HCT116 (cell line): ENCODE data around the gene PIP5KL1. TPM values are rescaled to one million over a fixed set of nuclear protein-coding genes. Genes with fewer than 3 reads are reported as not detected.
A peak's percentile ranks its signal among the peaks of the same experiment; 100 is the strongest.

Experiments used
- ATAC-seq: fragments of 200-7000 bp; cut with Tn5 transposase; 2 replicates; pipeline ENCODE4 v1.9.1; 2020; ENCODE audit warnings: mild to moderate bottlenecking, moderate library complexity
- BruUV-seq: library from RNA; stranded (reverse); fragments of 400-500 nt; replicated peaks from 2 replicates; lab custom pipeline; 2021; lab: Mats Ljungman, UMichigan
- CTCF ChIA-PET: fragments of 300-600 bp; sonication (Branson Sonifier 250); formaldehyde crosslinking; loops from one replicate; lab custom pipeline; 2021; ENCODE audit warnings: antibody characterized with exemption; lab: Charles Lee
- POLR2A ChIA-PET: fragments of 300-600, 350-600 bp; sonication (Branson Sonifier 250); formaldehyde crosslinking; loops from one replicate; lab custom pipeline; 2021; ENCODE audit warnings: antibody characterized with exemption; lab: Charles Lee
- RAD21 ChIA-PET, 2 experiments: fragments of 300-600 bp; sonication (Branson Sonifier 250); formaldehyde crosslinking; loops; one replicate each; lab custom pipeline; 2023; ENCODE audit warnings: low total read pairs in 2 of 2; ENCODE audit not compliant: uncharacterized antibody in 2 of 2, unreplicated experiment in 2 of 2, low non-redundant PET in 1 of 2; lab: Charles Lee
- DNase-seq: peaks from one replicate; pipeline ENCODE4 v3.0.0-alpha.2; 2010; ENCODE audit warnings: low read depth, low spot score
- H2AFZ ChIP-seq: fragments of 200-600 bp; shearing (Covaris generic), sonication (generic); 2 replicates; pipeline ENCODE4 v1.6.1; 2017; ENCODE audit warnings: low read depth, mixed run types, mixed read lengths, antibody characterized with exemption, low read length; ENCODE audit not compliant: poor library complexity, severe bottlenecking
- H3K27ac ChIP-seq: 2 replicates; pipeline ENCODE4 v1.5.1; 2012; ENCODE audit warnings: low read depth, low read length
- H3K27me3 ChIP-seq: fragments of 200-600 bp; sonication (generic); 2 replicates; pipeline ENCODE4 v1.6.1; 2016; ENCODE audit warnings: mixed run types, low read length, mixed read lengths; ENCODE audit not compliant: insufficient read depth
- H3K36me3 ChIP-seq, 2 experiments: fragments of 200-500 bp in 1 of 2; fragments of 200-600 bp in 1 of 2; sonication (Bioruptor generic) in 1 of 2; sonication (generic) in 1 of 2; 2 replicates each; pipeline versions ENCODE4 v1.5.1 to v1.6.1; 2014 to 2016; ENCODE audit warnings: low read length in 2 of 2, inconsistent platforms in 1 of 2, mixed read lengths in 1 of 2, mixed run types in 1 of 2; ENCODE audit not compliant: insufficient read depth in 2 of 2, control insufficient read depth in 1 of 2
- H3K4me1 ChIP-seq, 2 experiments: fragments of 200-600 bp in 1 of 2; sonication (generic) in 1 of 2; 2 replicates each; pipeline versions ENCODE4 v1.5.1 to v1.6.1; 2012 to 2017; ENCODE audit warnings: low read length in 2 of 2, inconsistent platforms in 1 of 2, mild to moderate bottlenecking in 1 of 2, mixed read lengths in 1 of 2, mixed run types in 1 of 2, moderate library complexity in 1 of 2; ENCODE audit not compliant: insufficient read depth in 2 of 2, control insufficient read depth in 1 of 2
- H3K4me2 ChIP-seq: fragments of 200-600 bp; sonication (generic); 2 replicates; pipeline ENCODE4 v1.6.1; 2017; ENCODE audit warnings: mixed run types, low read length, mixed read lengths
- H3K4me3 ChIP-seq, 2 experiments: fragments of 200-600 bp in 1 of 2; sonication (generic) in 1 of 2; replicated peaks in 1 of 2; 2 replicates each; pipeline ENCODE4 v1.5.1; 2011 to 2016; ENCODE audit warnings: low read length in 2 of 2, control low read depth in 1 of 2, low read depth in 1 of 2, mild to moderate bottlenecking in 1 of 2, mixed read lengths in 1 of 2, mixed run types in 1 of 2
- H3K79me2 ChIP-seq: fragments of 200-600 bp; sonication (generic); 2 replicates; pipeline ENCODE4 v1.6.1; 2017; ENCODE audit warnings: mild to moderate bottlenecking, mixed run types, low read length, moderate library complexity, mixed read lengths; ENCODE audit not compliant: insufficient read depth
- H3K9ac ChIP-seq: fragments of 200-600 bp; sonication (generic); 2 replicates; pipeline ENCODE4 v1.6.1; 2016; ENCODE audit warnings: low read length, mixed read lengths
- H3K9me2 ChIP-seq: fragments of 200-600 bp; sonication (generic), shearing (Covaris generic); 2 replicates; pipeline ENCODE4 v1.6.1; 2017; ENCODE audit warnings: mixed run types, mild to moderate bottlenecking, moderate library complexity; ENCODE audit not compliant: insufficient read depth
- H3K9me3 ChIP-seq, 2 experiments: fragments of 200-500 bp in 1 of 2; fragments of 200-600 bp in 1 of 2; sonication (Bioruptor generic) in 1 of 2; sonication (generic) in 1 of 2; 2 replicates each; pipeline ENCODE4 v1.6.1; 2014 to 2017; ENCODE audit warnings: low read length in 2 of 2, mixed read lengths in 2 of 2, inconsistent platforms in 1 of 2, low read depth in 1 of 2, mild to moderate bottlenecking in 1 of 2, mixed run types in 1 of 2, moderate library complexity in 1 of 2; ENCODE audit not compliant: control insufficient read depth in 1 of 2, insufficient read depth in 1 of 2
- H4K20me1 ChIP-seq: fragments of 200-600 bp; sonication (generic), shearing (Covaris generic); 2 replicates; pipeline ENCODE4 v1.6.1; 2017; ENCODE audit warnings: mixed run types, mild to moderate bottlenecking, moderate library complexity; ENCODE audit not compliant: insufficient read depth
- ATF3 ChIP-seq: IDR thresholded peaks from 2 replicates; pipeline ENCODE4 v1.6.1; 2012
- CBX3 ChIP-seq: IDR thresholded peaks from 2 replicates; pipeline ENCODE4 v1.6.1; 2012; ENCODE audit warnings: low read depth
- CEBPB ChIP-seq: IDR thresholded peaks from 2 replicates; pipeline ENCODE4 v1.6.1; 2012; ENCODE audit warnings: low read depth
- EGR1 ChIP-seq: IDR thresholded peaks from 2 replicates; pipeline ENCODE4 v1.6.1; 2012; ENCODE audit warnings: low read depth
- ELF1 ChIP-seq: IDR thresholded peaks from 2 replicates; pipeline ENCODE4 v1.6.1; 2012; ENCODE audit warnings: low read depth, borderline replicate concordance
- EZH2phosphoT487 ChIP-seq: fragments of 200-600 bp; IDR thresholded peaks from 2 replicates; pipeline ENCODE4 v1.6.1; 2018; ENCODE audit warnings: antibody characterized with exemption, borderline replicate concordance
- FOSL1 ChIP-seq: IDR thresholded peaks from 2 replicates; pipeline ENCODE4 v1.6.1; 2012; ENCODE audit warnings: low read depth
- MAX ChIP-seq: IDR thresholded peaks from 2 replicates; pipeline ENCODE4 v1.6.1; 2012
- POLR2AphosphoS5 ChIP-seq: IDR thresholded peaks from 2 replicates; pipeline ENCODE4 v1.6.1; 2011; ENCODE audit warnings: mild to moderate bottlenecking, low read depth, low read length, moderate library complexity
- REST ChIP-seq: IDR thresholded peaks from 2 replicates; pipeline ENCODE4 v1.6.1; 2012; ENCODE audit warnings: low read depth
- SP1 ChIP-seq: IDR thresholded peaks from 2 replicates; pipeline ENCODE4 v1.6.1; 2012; ENCODE audit warnings: low read depth
- YY1 ChIP-seq: IDR thresholded peaks from 2 replicates; pipeline ENCODE4 v1.6.1; 2011; ENCODE audit warnings: low read length, low read depth, moderate library complexity, mild to moderate bottlenecking; ENCODE audit not compliant: insufficient replicate concordance; ENCODE audit errors: extremely low read depth
- ZFX ChIP-seq: fragments of 450-650 bp; IDR thresholded peaks from 2 replicates; pipeline ENCODE4 v1.6.1; 2017
- ZNF274 ChIP-seq: fragments of 200-500 bp; sonication (Bioruptor generic); IDR thresholded peaks from 2 replicates; pipeline ENCODE4 v1.6.1; 2014; ENCODE audit warnings: mild to moderate bottlenecking, low read depth, low read length, inconsistent platforms
- intact Hi-C: fragments of 100-400 bp; cut with micrococcal nuclease; formaldehyde crosslinking; loops from 2 replicates; pipeline ENCODE4 v1.10.0; 2022
- total RNA-seq: library from RNA; stranded (reverse); gene quantifications from one replicate; pipeline ENCODE4 v1.2.1, GENCODE V29; 2021; ENCODE audit not compliant: unreplicated experiment

PIP5KL1 gene
- total RNA-seq, 1 experiment from 2014 or later: 37.6 TPM

- intact Hi-C loops: no loop called here
- Histone ChIP-seq H2AFZ (no peak overlapping the region), H3K4me2 (peak overlapping the region; percentile 91), H3K9me3 (no peaks in the 10 kb centered on the region), H3K9ac (peak overlapping the region; percentile 93), H3K4me3 (peak overlapping the region; percentile 70 to 88), H3K79me2 (peaks cover 37% of the 10 kb centered on the region), H3K4me1 (peaks cover 29 to 53% of the 10 kb centered on the region in 2 experiments), H3K27ac (peak overlapping the region; percentile 44), H3K27me3 (no peaks in the 10 kb centered on the region), H3K9me2 (no peaks in the 10 kb centered on the region), H3K36me3 (no peaks in the 10 kb centered on the region; a peak in 2 of 4 replicates), H4K20me1 (no peaks in the 10 kb centered on the region)
- BruUV-seq: no TSS peak
- no peak for ATAC-seq
- ChIA-PET RAD21 (no interaction called here), POLR2A (no interaction called here), CTCF (interaction anchor here (0.9 kb wide), 1 partner anchor 181 kb away, joined by 3 read pairs; no protein-coding TSS in a partner anchor)
- TF ChIP-seq ZFX: no peak
- no peak for DNase-seq
Observed at GRCh38 chr9:127936347-127936852, 5.8 kb upstream of the PIP5KL1 start.

- Histone ChIP-seq H3K9ac (peak overlapping the region; percentile 93), H2AFZ (no peak overlapping the region), H3K79me2 (peaks cover 37% of the 10 kb centered on the region), H4K20me1 (no peaks in the 10 kb centered on the region), H3K9me3 (no peaks in the 10 kb centered on the region), H3K27me3 (no peaks in the 10 kb centered on the region), H3K36me3 (no peaks in the 10 kb centered on the region; a peak in 2 of 4 replicates), H3K9me2 (no peaks in the 10 kb centered on the region), H3K27ac (peak overlapping the region; percentile 44), H3K4me1 (peaks cover 35 to 59% of the 10 kb centered on the region in 2 experiments), H3K4me2 (peak overlapping the region; percentile 91), H3K4me3 (peak overlapping the region; percentile 70 to 88)
- CTCF ChIA-PET: interaction anchor here (1.3 kb wide), 1 partner anchor 182 kb away, joined by 4 read pairs; no protein-coding TSS in a partner anchor
- no peak for DNase-seq
- ATAC-seq: no peak
- intact Hi-C loops: no loop called here
- BruUV-seq: no TSS peak
- POLR2A ChIA-PET: interaction anchor here (0.6 kb wide), 1 partner anchor 41 kb away, joined by 3 read pairs; no protein-coding TSS in a partner anchor
- RAD21 ChIA-PET: no interaction called here
- no peak for TF ChIP-seq MAX
- no peak for TF ChIP-seq SP1
- no peak for TF ChIP-seq ZFX
- no peak for TF ChIP-seq REST
- TF ChIP-seq FOSL1: no peak
- no peak for TF ChIP-seq YY1
- no peak for TF ChIP-seq CBX3
- no peak for TF ChIP-seq ATF3
- TF ChIP-seq CEBPB: no peak
- TF ChIP-seq EGR1: no peak
- TF ChIP-seq ZNF274: no peak
- no peak for TF ChIP-seq EZH2phosphoT487
- no peak for TF ChIP-seq ELF1
- no peak for TF ChIP-seq POLR2AphosphoS5
Observed at GRCh38 chr9:127935765-127936221, 5.2 kb upstream of the PIP5KL1 start.
